G401 (cell line): ENCODE results near the gene SMIM43. TPM values are rescaled to one million over a fixed set of nuclear protein-coding genes. Genes with fewer than 3 reads are reported as not detected.

Source experiments
- DNase-seq: peaks from one replicate; pipeline ENCODE4 v3.0.0-alpha.2; 2015; ENCODE audit warnings: low spot score
- in situ Hi-C: cut with HindIII; loops from 2 replicates; pipeline ENCODE4 v1.10.0; 2016; ENCODE audit warnings: low sequenced_read_pairs, mixed read lengths
- total RNA-seq: library from RNA; depleted of rRNA; stranded (reverse); fragments of >200 nt; shearing (Covaris generic); gene quantifications from 2 replicates; pipeline ENCODE4 v1.2.3, GENCODE V29; 2014; rRNA removed

SMIM43 gene
- total RNA-seq, 1 experiment from 2014 or later, result not detected

DNA sequence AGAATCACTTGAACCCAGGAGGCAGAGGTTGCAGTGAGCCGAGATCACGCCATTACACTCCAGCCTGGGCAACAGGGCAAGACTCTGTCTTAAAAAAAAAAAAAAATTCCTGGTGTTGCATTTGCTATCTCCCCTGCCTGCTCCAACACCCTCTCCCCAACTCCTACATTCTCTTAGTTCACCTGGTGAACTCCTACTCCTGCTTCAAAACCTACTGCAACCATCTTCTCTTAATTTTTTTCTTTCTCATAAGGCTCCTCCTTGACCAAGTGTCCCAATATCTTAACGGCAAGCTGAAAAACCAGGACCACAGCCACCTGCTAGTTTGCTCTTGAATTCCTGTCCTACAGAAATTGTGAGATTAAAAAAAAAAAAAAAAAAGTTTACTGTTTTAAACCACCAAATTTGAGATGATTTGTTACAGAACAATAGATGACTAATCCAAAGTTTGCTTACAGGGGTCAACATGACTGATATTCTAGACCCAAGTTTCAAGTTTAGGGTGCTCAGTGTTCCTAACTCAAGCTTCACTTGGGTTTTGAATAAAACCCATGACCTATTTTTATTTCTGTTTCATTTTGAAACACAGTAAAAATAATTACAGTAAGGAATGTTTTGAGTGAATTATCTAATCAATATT lies 55.1 kb downstream of the SMIM43 start:
- in situ Hi-C loops, result no loop called here
- no peak for DNase-seq

Other genes starting within 250 kb of the SMIM43 start
- 153 and 171 TPM in 2 replicates for gene ANXA5, start 68.2 kb downstream of the SMIM43 start, total RNA-seq
- 52.7 and 87.3 TPM in 2 replicates for gene EXOSC9, start 36.2 kb upstream of the SMIM43 start, total RNA-seq
- 167 and 209 TPM in 2 replicates for gene CCNA2, start 58.7 kb upstream of the SMIM43 start, total RNA-seq
- 13.7 and 18.5 TPM in 2 replicates for gene BBS7, start 105.3 kb upstream of the SMIM43 start, total RNA-seq
- not detected in 2 replicates for gene TRPC3, start 186.9 kb upstream of the SMIM43 start, total RNA-seq